GM18507 (cell line): ENCODE data around the gene NDUFS7.
A peak's percentile ranks its signal among the peaks of the same experiment; 100 is the strongest.

ENCODE experiments used
- DNase-seq: peaks from one replicate; pipeline ENCODE4 v3.0.0; 2011; ENCODE audit warnings: low read depth; ENCODE audit not compliant: insufficient read length; ENCODE audit errors: extremely low spot score
- FAIRE-seq: peaks from 2 replicates; lab custom pipeline; 2011; peaks lifted over from hg19 to GRCh38; lab: Jason Lieb, UNC

The NDUFS7 gene

GRCh38 chr19:1383312-1384084, at the start of gene NDUFS7:
Gene NDUFS7, plus strand, starts transcription at chr19:1383907. Its CDS starts 20 bp downstream, at chr19:1383927.
- peak; percentile 91 for FAIRE-seq
- peak; percentile 64 for DNase-seq

GRCh38 chr19:1336079-1336684, 47.5 kb upstream of the NDUFS7 start:
- peak; percentile 73 for FAIRE-seq
- DNase-seq: no peak

GRCh38 chr19:1340681-1341469, 42.8 kb upstream of the NDUFS7 start:
- no peak for DNase-seq
- no peak for FAIRE-seq

GRCh38 chr19:1343041-1343440, 40.7 kb upstream of the NDUFS7 start:
- FAIRE-seq (no peak), DNase-seq (no peak)

GRCh38 chr19:1349211-1349610, 34.5 kb upstream of the NDUFS7 start:
- FAIRE-seq (no peak), DNase-seq (no peak)

- DNase-seq: no peak
- FAIRE-seq: no peak
Observed at GRCh38 chr19:1350867-1351266, 32.8 kb upstream of the NDUFS7 start.

- no peak for DNase-seq
- FAIRE-seq: no peak
Observed at GRCh38 chr19:1351381-1351851, 32.3 kb upstream of the NDUFS7 start.

GRCh38 chr19:1353144-1353543, 30.6 kb upstream of the NDUFS7 start:
- DNase-seq (no peak), FAIRE-seq (no peak)

GRCh38 chr19:1354970-1355567, 28.6 kb upstream of the NDUFS7 start:
- FAIRE-seq (no peak), DNase-seq (peak; percentile 56)

GRCh38 chr19:1355568-1356507, 27.9 kb upstream of the NDUFS7 start:
- FAIRE-seq: no peak

GRCh38 chr19:1356508-1356865, 27.2 kb upstream of the NDUFS7 start:
- no peak for DNase-seq
- no peak for FAIRE-seq

More at GRCh38 chr19:1355568-1356507, 27.9 kb upstream of the NDUFS7 start:
- no peak for DNase-seq

- no peak for DNase-seq
- FAIRE-seq: no peak
Observed at GRCh38 chr19:1357531-1358109, 26.1 kb upstream of the NDUFS7 start.

- DNase-seq (no peak), FAIRE-seq (no peak)
Observed at GRCh38 chr19:1360126-1360817, 23.4 kb upstream of the NDUFS7 start.

- FAIRE-seq: no peak
Observed at GRCh38 chr19:1360818-1361461, 22.8 kb upstream of the NDUFS7 start.

GRCh38 chr19:1361601-1362386, 21.9 kb upstream of the NDUFS7 start:
- peak; percentile 24 for FAIRE-seq
- no peak for DNase-seq

More at GRCh38 chr19:1360818-1361461, 22.8 kb upstream of the NDUFS7 start:
- DNase-seq: no peak

- no peak for DNase-seq
- FAIRE-seq: no peak
Observed at GRCh38 chr19:1362387-1363257, 21.1 kb upstream of the NDUFS7 start.
